Left hindlimb (tissue), 1 donor: ENCODE results near the gene SMIM5.

Source experiments
- DNase-seq: peaks from one replicate; pipeline ENCODE4 v3.0.0-alpha.2; 2018

Gene SMIM5

GRCh38 chr17:75672011-75672410 lies 38.8 kb downstream of the SMIM5 start:
- no peak for DNase-seq

GRCh38 chr17:75673487-75673886 lies 40.3 kb downstream of the SMIM5 start:
- no peak for DNase-seq

GRCh38 chr17:75676461-75676860 lies 43.2 kb downstream of the SMIM5 start:
- DNase-seq = no peak

GRCh38 chr17:75679706-75680211 lies 46.5 kb downstream of the SMIM5 start:
- DNase-seq = no peak

GRCh38 chr17:75680431-75680830 lies 47.2 kb downstream of the SMIM5 start:
- DNase-seq = no peak

- no peak for DNase-seq
These were observed 48.1 kb downstream of the SMIM5 start for GRCh38 chr17:75681289-75681688.

- DNase-seq = no peak
These were observed 50.3 kb downstream of the SMIM5 start for GRCh38 chr17:75683583-75683982.

- no peak for DNase-seq
These were observed 51.0 kb downstream of the SMIM5 start for GRCh38 chr17:75684249-75684648.

- DNase-seq = no peak
These were observed 51.7 kb downstream of the SMIM5 start for GRCh38 chr17:75684924-75685323.

GRCh38 chr17:75685499-75685898 lies 52.3 kb downstream of the SMIM5 start:
- no peak for DNase-seq

GRCh38 chr17:75688209-75688825 lies 55.1 kb downstream of the SMIM5 start:
- no peak for DNase-seq

- no peak for DNase-seq
These were observed 56.2 kb downstream of the SMIM5 start for GRCh38 chr17:75689441-75689873.
